Measurements from ENCODE around the gene CEBPZ.

CEBPZ gene

DNA sequence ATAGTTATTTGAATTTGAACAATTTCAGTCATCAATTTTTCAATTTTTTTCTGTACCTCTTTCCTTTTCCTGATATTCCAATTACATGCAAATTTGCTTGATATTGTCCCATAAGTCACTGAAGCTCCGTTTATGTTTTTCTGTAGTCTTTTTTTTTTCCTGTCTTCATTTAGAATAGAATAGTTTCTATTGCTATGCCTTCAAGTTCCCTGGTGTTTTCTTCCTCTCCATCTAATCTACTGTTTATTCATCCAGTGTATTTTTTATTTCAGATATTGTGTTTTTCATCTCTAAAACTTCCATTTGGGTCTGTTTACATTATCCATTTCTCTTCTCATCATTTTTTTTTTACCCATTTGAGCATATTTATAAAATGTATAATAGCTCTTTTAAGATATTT, 66.6 kb downstream of the CEBPZ start:
- no peak for DNase-seq (ENCODE audit: low spot score)
- in situ Hi-C loops (cut with MboI; ENCODE audit: low sequenced_read_pairs, unreplicated experiment): loop anchor here (25.0 kb wide), 1 partner anchor 723 kb away; no protein-coding TSS in a partner anchor
- no peak for TF ChIP-seq CTCF (IDR thresholded peaks at IDR 0.05; ENCODE audit: borderline replicate concordance, control extremely low read depth, extremely low read depth, insufficient read depth, missing control alignments)

- peak; percentile 98 for DNase-seq (ENCODE audit: low spot score)
- in situ Hi-C loops (cut with MboI; ENCODE audit: low sequenced_read_pairs, unreplicated experiment): loop anchor here (25.0 kb wide), 1 partner anchor 730 kb away; no protein-coding TSS in a partner anchor
- TF ChIP-seq CTCF (IDR thresholded peaks at IDR 0.05; ENCODE audit: borderline replicate concordance, control extremely low read depth, extremely low read depth, insufficient read depth, missing control alignments): no peak
Observed at GRCh38 chr2:37156857-37157714, 74.3 kb downstream of the CEBPZ start, which contains the start of gene EIF2AK2. Gene EIF2AK2 (minus strand): TSS chr2:37156980. CDS start chr2:37147806, 9,174 bp downstream.

GRCh38 chr2:37156071-37156856, 75.1 kb downstream of the CEBPZ start:
- in situ Hi-C loops (cut with MboI; ENCODE audit: low sequenced_read_pairs, unreplicated experiment): loop anchor here (25.0 kb wide), 1 partner anchor 731 kb away; no protein-coding TSS in a partner anchor
- no peak for TF ChIP-seq CTCF (IDR thresholded peaks at IDR 0.05; ENCODE audit: borderline replicate concordance, control extremely low read depth, extremely low read depth, insufficient read depth, missing control alignments)
- DNase-seq (ENCODE audit: low spot score): no peak

DNA sequence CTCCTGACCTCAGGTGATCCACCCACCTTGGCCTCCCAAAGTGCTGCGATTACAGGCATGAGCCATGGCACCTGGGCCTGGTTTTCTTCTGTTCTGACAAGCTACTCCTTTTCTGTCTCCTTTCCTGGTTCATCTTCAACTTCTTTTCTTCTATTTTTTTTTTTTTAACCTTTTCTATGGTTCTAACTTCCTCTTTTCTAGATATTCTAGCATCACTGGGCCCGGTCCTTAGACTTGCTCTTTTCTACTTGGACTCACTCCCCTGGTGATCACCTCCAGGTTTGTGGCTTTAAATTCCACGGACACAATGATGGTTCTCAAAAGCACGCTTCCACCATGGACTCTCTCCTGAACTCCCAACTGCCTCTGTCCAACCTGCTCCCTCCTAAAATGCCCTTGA, 76.6 kb downstream of the CEBPZ start:
- in situ Hi-C loops (cut with MboI; ENCODE audit: low sequenced_read_pairs, unreplicated experiment): loop anchor here (25.0 kb wide), 1 partner anchor 733 kb away; no protein-coding TSS in a partner anchor
- TF ChIP-seq CTCF (IDR thresholded peaks at IDR 0.05; ENCODE audit: borderline replicate concordance, control extremely low read depth, extremely low read depth, insufficient read depth, missing control alignments): no peak

DNA sequence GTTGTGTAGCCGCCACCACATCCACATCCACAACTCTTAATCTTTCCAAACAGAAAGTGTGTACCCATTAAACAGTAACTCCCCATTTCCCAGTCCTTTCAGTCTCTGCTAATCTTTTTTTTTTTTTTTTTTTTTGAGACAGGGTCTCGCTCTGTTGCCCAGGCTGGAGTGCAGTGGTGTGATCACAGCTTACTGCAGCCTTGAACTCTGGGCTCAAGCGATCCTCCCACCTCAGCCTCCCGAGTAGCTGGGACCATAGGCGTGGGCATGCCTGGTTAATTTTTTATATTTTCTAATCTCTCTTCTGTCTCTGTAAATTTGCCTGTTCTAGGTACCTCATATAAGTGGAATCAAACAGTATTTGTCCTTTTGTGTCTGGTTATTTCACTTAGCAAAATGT, 78.2 kb downstream of the CEBPZ start:
- no peak for TF ChIP-seq CTCF (IDR thresholded peaks at IDR 0.05; ENCODE audit: borderline replicate concordance, control extremely low read depth, extremely low read depth, insufficient read depth, missing control alignments)
- in situ Hi-C loops (cut with MboI; ENCODE audit: low sequenced_read_pairs, unreplicated experiment): loop anchor here (25.0 kb wide), 1 partner anchor 734 kb away; no protein-coding TSS in a partner anchor

More for the DNA sequence above, 76.6 kb downstream of the CEBPZ start:
- DNase-seq (ENCODE audit: low spot score): no peak

More for the DNA sequence above, 78.2 kb downstream of the CEBPZ start:
- no peak for DNase-seq (ENCODE audit: low spot score)
